GM12878 (cell line): ENCODE results near the gene LMTK3. TPM values are rescaled to one million over a fixed set of nuclear protein-coding genes. Genes with fewer than 3 reads are reported as not detected.
"Not testable (repeated sequence)": the region's sequence is repeated elsewhere in the genome, so short reads cannot be mapped to it uniquely, and the experiment has no call there.

ENCODE experiments used
- ATAC-seq: fragments of 200-7000 bp; cut with Tn5 transposase; 3 replicates; pipeline ENCODE4 v1.9.1; 2020; ENCODE audit warnings: mild to moderate bottlenecking, moderate library complexity
- BruUV-seq: library from RNA; stranded (reverse); fragments of 400-500 nt; replicated peaks from 2 replicates; lab custom pipeline; 2021; lab: Mats Ljungman, UMichigan
- CTCF ChIA-PET: fragments of 300-600 bp; sonication (Branson Sonifier 250); formaldehyde crosslinking; extraction: SDS; loops from one replicate; lab custom pipeline; 2021; ENCODE audit warnings: inconsistent platforms; lab: Yijun Ruan, JAX
- POLR2A ChIA-PET: fragments of 350-600 bp; formaldehyde crosslinking; extraction: SDS; loops from one replicate; lab custom pipeline; 2021; ENCODE audit warnings: inconsistent platforms; lab: Charles Lee
- RAD21 ChIA-PET: fragments of 300-600 bp; sonication (Branson Sonifier 250); formaldehyde crosslinking; loops from one replicate; lab custom pipeline; 2023; ENCODE audit warnings: antibody characterized with exemption; ENCODE audit not compliant: unreplicated experiment; lab: Charles Lee
- SMC1A ChIA-PET: fragments of 300-600 bp; sonication (Branson Sonifier 250); formaldehyde crosslinking; loops from one replicate; lab custom pipeline; 2023; ENCODE audit not compliant: unreplicated experiment, uncharacterized antibody; lab: Charles Lee
- DNase-seq: peaks from one replicate; pipeline ENCODE4 v3.0.0-alpha.2; 2011; ENCODE audit warnings: low read depth, low spot score
- FAIRE-seq: peaks from 3 replicates; lab custom pipeline; 2011; peaks lifted over from hg19 to GRCh38; lab: Jason Lieb, UNC
- H2AFZ ChIP-seq: 2 replicates; pipeline ENCODE4 v1.6.0; 2011; ENCODE audit warnings: low read depth, low read length, control low read depth; ENCODE audit not compliant: control insufficient read depth
- H3K27ac ChIP-seq: 2 replicates; pipeline ENCODE4 v1.5.1; 2011; ENCODE audit warnings: control low read depth; ENCODE audit not compliant: control insufficient read depth, insufficient read depth
- H3K27me3 ChIP-seq, 2 experiments: replicated peaks in 1 of 2; 2 replicates each; pipeline versions ENCODE4 v1.6.0 to v1.6.1; 2011; ENCODE audit warnings: low read length in 1 of 2; ENCODE audit not compliant: control insufficient read depth in 2 of 2, insufficient read depth in 2 of 2
- H3K36me3 ChIP-seq, 2 experiments: 2 replicates each; pipeline ENCODE4 v1.5.1; 2011; ENCODE audit warnings: low read length in 1 of 2; ENCODE audit not compliant: control insufficient read depth in 2 of 2, insufficient read depth in 2 of 2
- H3K4me1 ChIP-seq: 2 replicates; pipeline ENCODE4 v1.6.1; 2011; ENCODE audit warnings: mild to moderate bottlenecking, low read length, moderate library complexity, mixed read lengths; ENCODE audit not compliant: control insufficient read depth, insufficient read depth
- H3K4me2 ChIP-seq: 2 replicates; pipeline ENCODE4 v1.6.0; 2011; ENCODE audit warnings: control low read depth; ENCODE audit not compliant: control insufficient read depth, insufficient read depth
- H3K4me3 ChIP-seq: fragments of 200-600 bp; sonication (generic); 2 replicates; pipeline ENCODE4 v1.5.1; 2016
- H3K79me2 ChIP-seq: 2 replicates; pipeline ENCODE4 v1.6.0; 2011; ENCODE audit warnings: low read length; ENCODE audit not compliant: control insufficient read depth, insufficient read depth
- H3K9ac ChIP-seq: 2 replicates; pipeline ENCODE4 v1.8.0; 2011; ENCODE audit warnings: low read length, control low read depth, mixed read lengths; ENCODE audit not compliant: control insufficient read depth, insufficient read depth
- H3K9me3 ChIP-seq: replicated peaks from 3 replicates; pipeline ENCODE4 v1.5.1; 2011; ENCODE audit warnings: mild to moderate bottlenecking, low read length; ENCODE audit not compliant: control insufficient read depth, insufficient read depth
- H4K20me1 ChIP-seq: 2 replicates; pipeline ENCODE4 v1.6.0; 2011; ENCODE audit not compliant: control insufficient read depth, insufficient read depth
- EGR1 ChIP-seq, 2 experiments: IDR thresholded peaks; 1 replicate in 1 of 2; 2 replicates in 1 of 2; pipeline ENCODE4 v1.6.1; 2011 to 2012; ENCODE audit warnings: low read depth in 2 of 2, low read length in 2 of 2, borderline replicate concordance in 1 of 2, mild to moderate bottlenecking in 1 of 2, moderate library complexity in 1 of 2
- NFYB ChIP-seq: IDR thresholded peaks from 2 replicates; pipeline ENCODE4 v1.6.1; 2011; ENCODE audit warnings: low read depth, mild to moderate bottlenecking, low read length, improper control_type of control experiment, moderate library complexity; ENCODE audit not compliant: insufficient read depth
- WGBS: methylation state at CpG from one replicate; pipeline ENCODE4 v1.1.6; 2016; ENCODE audit warnings: low lambda C conversion rate; ENCODE audit not compliant: insufficient replicate concordance, insufficient coverage; ENCODE audit errors: missing lambda C conversion rate; 5-methylcytosine and 5-hydroxymethylcytosine counted together
- in situ Hi-C: fragments of 300-500 bp; cut with MboI; formaldehyde crosslinking; loops from 9 replicates; pipeline ENCODE4 v1.14.3; 2018; ENCODE audit warnings: mixed read lengths
- intact Hi-C: fragments of 100-400 bp; cut with micrococcal nuclease; formaldehyde crosslinking; loops from one replicate; pipeline ENCODE4 v1.14.2; 2022; ENCODE audit not compliant: unreplicated experiment
- polyA plus RNA-seq, 11 experiments: library from polyadenylated mRNA; depleted of rRNA in 4 of 11; unstranded in 6 of 11; stranded (reverse) in 5 of 11; fragments of >200 nt; fragmentation: Nextera tagmentation in 4 of 11; fragmentation: Illumina TruSeq in 1 of 11; extraction: Ambion mirVana in 4 of 11; extraction: Trizol in 1 of 11; gene quantifications; 1 replicate in 1 of 11; 2 replicates in 10 of 11; pipeline versions ENCODE4 v1.2.1 to v1.2.3, GENCODE V29; 2011 to 2016; ENCODE audit warnings: inconsistent platforms in 2 of 11, missing spikeins in 2 of 11, low read depth in 1 of 11
- total RNA-seq, 4 experiments: library from RNA; depleted of rRNA in 3 of 4; stranded (reverse); fragments of >200 nt in 3 of 4; fragmentation: Illumina TruSeq in 1 of 4; extraction: Trizol in 1 of 4; gene quantifications; 2 replicates each; pipeline versions ENCODE4 v1.2.1 to v1.2.3, GENCODE V29; 2013 to 2021

The LMTK3 gene
- total and polyA plus RNA-seq, 10 of the 15 experiments (the other 5 are each of a cell fraction or from before 2014, with no cell fraction given), result under 0.01 to 0.28 (median 0.04) TPM; not detected in 3

GRCh38 chr19:48539503-48540096 is 28.0 kb upstream of the LMTK3 start:
- FAIRE-seq (no peak), DNase-seq (no peak), ATAC-seq (no peak)
- in situ Hi-C loops (no loop called here), intact Hi-C loops (no loop called here)
- Histone ChIP-seq H3K4me1 (no peaks in the 10 kb centered on the region), H3K27me3 (no peaks in the 10 kb centered on the region), H3K4me3 (no peak overlapping the region), H3K4me2 (no peak overlapping the region), H3K36me3 (no peaks in the 10 kb centered on the region), H3K9me3 (no peaks in the 10 kb centered on the region), H4K20me1 (no peaks in the 10 kb centered on the region), H3K9ac (no peak overlapping the region), H3K27ac (no peak overlapping the region), H3K79me2 (no peaks in the 10 kb centered on the region), H2AFZ (no peak overlapping the region)
- TF ChIP-seq NFYB (no peak), EGR1 (IDR thresholded peaks at IDR 0.05; ENCODE audit: borderline replicate concordance in 1 of 2, low read depth in 2 of 2, low read length in 2 of 2) (no peak)
- RAD21 ChIA-PET, result no interaction called here
- no TSS peak for BruUV-seq
- POLR2A ChIA-PET, result no interaction called here
- SMC1A ChIA-PET, result no interaction called here
- CTCF ChIA-PET, result no interaction called here
- 49% methylated on average over 17 of the region's 17 CpGs for WGBS

GRCh38 chr19:48538057-48538456 is 26.4 kb upstream of the LMTK3 start:
- H3K27me3 ChIP-seq, SMC1A ChIA-PET, intact Hi-C loops, H3K4me1 ChIP-seq, DNase-seq, CTCF ChIA-PET, in situ Hi-C loops, H3K4me3 ChIP-seq, H3K79me2 ChIP-seq, H3K9me3 ChIP-seq, BruUV-seq, H3K27ac ChIP-seq, RAD21 ChIA-PET, H3K9ac ChIP-seq, ATAC-seq, FAIRE-seq, H4K20me1 ChIP-seq, H3K36me3 ChIP-seq, POLR2A ChIA-PET, H3K4me2 ChIP-seq, H2AFZ ChIP-seq: not testable (repeated sequence)
- 81% methylated on average over 6 of the region's 8 CpGs for WGBS
